Measurements from ENCODE around the gene PTPRT.

The PTPRT gene

GRCh38 chr20:43189554-43190331, at the start of gene PTPRT:
Gene PTPRT, minus strand, starts transcription at chr20:43189906. Its CDS starts 173 bp downstream, at chr20:43189733.
- DNase-seq, result no peak

GRCh38 chr20:43238833-43239232, 49.1 kb upstream of the PTPRT start:
- no peak for DNase-seq

- no peak for DNase-seq
These were observed 48.6 kb upstream of the PTPRT start for GRCh38 chr20:43238266-43238665.

- DNase-seq, result no peak
These were observed 48.0 kb upstream of the PTPRT start for GRCh38 chr20:43237651-43238168.

DNA sequence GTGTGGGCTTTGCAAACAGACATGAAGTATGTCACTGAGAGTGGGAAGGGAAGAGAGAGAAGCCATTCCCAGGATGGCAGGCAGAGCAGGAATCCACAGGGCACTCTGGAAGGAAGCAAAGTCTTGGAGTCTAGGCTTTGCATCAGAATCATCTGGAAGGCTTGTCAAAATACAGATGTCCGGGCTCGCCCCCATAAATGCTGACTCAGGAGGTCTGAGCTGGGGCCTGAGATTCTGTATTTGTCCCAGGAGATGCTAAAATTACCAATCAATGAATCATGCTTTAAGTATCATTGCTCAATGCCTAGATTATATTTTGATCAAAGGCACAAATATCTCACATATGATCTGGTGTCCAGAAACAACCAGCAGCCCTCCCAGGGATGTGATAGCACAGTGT, 46.3 kb upstream of the PTPRT start:
- DNase-seq, result no peak

DNA sequence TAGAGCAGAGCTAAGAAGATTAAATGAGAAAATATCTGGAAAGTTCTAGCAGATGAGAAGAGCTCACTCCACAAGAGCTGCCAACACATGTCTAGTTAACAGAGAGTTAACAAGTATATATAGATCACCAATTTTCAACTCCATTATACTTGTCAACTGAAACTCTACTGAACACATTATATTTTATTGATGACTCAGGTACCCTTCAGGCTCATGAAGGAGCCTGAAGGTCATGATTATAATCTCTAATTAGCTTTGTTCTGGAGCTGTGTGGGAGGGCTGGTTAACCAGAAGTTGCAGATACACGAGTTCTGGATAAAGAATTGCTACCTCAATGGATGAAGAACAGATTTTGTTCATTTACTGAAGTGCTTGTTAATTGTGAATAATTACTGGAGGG, 42.1 kb upstream of the PTPRT start:
- no peak for DNase-seq

DNA sequence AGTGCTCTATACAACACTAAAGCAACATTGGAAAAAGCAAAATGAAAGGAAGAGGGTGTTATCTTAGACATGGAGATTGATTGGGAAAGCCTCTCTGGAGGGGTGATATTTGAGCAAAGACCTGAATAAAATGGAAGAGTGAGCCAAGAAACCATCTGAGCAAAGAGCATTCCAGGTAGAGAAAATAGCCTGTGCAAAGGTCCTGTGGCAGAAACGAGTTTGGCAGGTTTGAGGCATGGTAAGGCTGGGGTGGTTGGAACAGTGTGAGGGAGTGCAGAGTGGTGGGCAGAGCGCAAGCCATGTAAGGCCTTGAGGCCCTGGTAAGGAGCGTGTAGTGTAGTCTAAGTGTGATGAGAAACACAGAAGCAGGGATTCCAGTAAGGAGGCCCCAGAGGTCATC, 40.0 kb upstream of the PTPRT start:
- no peak for DNase-seq

GRCh38 chr20:43220612-43221011, 30.9 kb upstream of the PTPRT start:
- no peak for DNase-seq

GRCh38 chr20:43210901-43211300, 21.2 kb upstream of the PTPRT start:
- DNase-seq, result no peak

DNA sequence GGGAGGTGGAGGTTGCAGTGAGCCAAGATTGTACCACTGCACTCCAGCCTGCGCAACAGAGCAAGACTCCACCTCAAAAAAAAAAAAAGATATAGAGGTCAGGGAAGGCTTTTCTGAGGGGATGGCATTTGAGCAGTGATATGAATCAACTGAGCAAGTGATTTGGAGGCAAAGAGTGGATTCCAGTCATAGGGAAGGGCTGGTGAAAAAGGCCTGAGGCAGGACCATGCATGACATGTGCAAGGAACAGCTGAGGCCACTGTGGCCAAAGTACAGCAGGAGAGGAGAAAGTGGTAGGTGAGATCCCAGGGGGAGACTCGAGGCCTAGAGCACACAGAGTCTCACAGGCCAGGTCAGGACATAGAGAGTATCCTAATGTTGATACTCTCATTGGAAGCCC, 20.1 kb upstream of the PTPRT start:
- DNase-seq, result no peak

DNA sequence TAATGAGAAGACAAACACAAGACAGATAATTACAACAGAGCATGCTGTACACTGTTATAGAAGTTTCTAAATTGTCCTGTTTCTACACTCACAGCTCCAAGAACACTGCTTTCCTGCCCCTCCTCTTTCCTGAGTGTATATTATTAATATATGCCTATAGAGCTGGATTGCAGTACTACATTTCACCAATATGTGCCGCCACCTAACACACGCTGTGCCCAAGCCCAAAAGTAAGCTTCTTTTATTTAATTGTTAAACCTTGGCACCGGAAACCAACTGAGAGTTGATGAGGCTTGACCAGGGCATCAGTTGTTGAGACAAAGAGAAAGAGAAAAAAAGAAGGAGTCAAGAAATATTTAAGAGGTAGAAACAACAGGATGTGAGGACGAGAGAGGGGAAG, 16.0 kb upstream of the PTPRT start:
- no peak for DNase-seq

- no peak for DNase-seq
These were observed 12.4 kb upstream of the PTPRT start for GRCh38 chr20:43202100-43202499.

- no peak for DNase-seq
These were observed 8.9 kb upstream of the PTPRT start for GRCh38 chr20:43198607-43199006.

DNA sequence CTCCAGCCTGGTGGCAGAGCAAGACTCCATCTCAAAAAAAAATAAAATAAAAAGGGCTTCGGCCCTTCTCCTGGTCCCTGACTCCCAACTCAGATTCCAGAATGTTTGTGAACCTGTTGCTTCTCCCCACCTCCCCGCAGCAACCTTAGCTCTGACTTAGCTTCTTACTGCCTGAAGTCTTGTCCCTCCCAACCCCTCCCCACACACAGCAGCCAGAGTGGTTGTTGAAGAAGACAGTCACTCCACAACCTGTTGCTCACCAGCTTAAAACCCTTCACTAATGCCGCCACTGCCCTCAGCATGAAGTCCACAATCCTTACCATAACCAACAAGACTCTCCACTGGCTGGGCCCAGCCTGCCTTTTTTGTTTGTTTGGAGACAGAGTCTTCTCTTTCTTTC, 6.5 kb upstream of the PTPRT start:
- DNase-seq, result no peak

GRCh38 chr20:43194137-43194536, 4.4 kb upstream of the PTPRT start:
- no peak for DNase-seq

DNA sequence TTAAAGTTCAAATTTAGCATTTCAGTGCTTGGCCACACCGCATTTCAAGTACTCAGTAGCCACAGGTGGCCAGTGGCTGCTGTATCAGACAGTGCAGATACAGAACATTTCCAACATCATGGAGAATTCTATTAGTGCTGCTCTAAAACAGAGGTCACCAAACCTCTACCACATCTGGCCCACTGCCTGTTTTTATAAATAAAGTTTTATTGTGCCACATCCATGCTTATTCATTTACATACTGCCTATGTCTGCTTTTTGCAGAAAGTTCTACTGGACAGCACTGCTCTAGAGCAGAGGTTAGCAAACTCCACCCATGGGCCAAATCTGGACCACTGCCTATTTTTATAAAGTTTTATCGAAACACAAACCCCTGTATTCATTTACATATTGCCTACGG, 3.7 kb upstream of the PTPRT start:
- DNase-seq, result no peak

DNA sequence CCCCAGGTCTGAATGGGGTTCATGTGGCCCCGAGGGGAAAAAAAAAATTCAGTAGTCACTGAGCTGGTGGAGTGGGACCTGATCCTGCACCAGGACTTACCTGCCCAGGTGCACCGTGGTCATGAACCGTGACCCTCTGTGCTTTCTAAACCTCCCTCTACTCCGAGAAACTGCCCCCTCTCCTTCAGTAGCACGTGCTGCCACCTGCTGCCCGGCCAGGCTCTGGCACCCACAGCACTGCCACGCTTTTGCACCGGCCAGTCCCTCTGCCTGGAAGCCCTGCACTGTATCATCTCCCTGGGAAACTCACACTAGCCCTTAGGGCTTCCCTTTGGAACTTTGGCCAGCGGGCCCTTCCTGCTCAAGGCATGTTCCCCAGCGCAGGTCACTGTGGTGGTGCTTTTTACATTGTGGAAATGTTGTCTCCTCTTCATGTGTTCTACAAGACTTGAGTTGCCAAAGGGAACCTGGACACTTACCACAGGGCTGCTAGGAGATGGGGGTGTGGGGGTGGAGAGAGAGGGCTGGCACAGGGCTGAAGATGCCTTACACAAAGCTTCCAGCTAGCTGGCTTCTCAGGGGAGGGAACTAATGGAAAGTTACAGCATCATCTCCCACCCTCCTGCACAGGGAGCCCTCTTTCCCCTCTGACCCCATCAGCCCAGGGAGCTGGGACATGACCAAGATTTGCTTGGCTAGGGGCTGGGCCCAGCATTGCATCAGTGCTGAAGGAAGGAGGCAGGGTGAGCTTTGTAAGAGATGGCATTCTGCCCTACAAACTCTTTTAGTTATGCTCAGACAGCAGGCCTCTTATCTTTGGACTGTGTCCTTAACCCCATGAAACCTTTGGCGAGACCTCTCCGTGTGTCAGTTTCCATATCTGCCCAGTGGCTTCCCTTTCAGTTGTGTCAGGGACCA, 2.5 kb upstream of the PTPRT start:
- no peak for DNase-seq

DNA sequence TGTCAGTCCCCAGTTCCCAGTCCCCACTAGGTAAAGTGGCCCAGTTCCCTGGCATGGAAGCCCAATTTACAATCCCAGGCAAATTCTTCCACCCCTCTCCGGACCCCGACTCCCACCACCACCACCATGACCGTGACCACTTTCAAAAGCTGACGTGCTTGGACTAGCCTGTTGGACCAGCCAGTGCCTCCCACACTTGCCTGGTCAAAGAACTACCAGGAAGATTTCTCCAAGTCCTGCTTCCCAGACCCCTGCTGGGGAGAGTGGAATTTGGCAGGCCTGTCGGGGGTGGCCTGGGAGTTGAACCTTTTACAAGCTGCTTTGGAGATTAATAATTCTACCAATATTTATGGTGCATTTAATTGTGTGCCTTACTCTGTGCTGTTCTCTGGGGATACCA, 1.4 kb upstream of the PTPRT start:
- no peak for DNase-seq

DNA sequence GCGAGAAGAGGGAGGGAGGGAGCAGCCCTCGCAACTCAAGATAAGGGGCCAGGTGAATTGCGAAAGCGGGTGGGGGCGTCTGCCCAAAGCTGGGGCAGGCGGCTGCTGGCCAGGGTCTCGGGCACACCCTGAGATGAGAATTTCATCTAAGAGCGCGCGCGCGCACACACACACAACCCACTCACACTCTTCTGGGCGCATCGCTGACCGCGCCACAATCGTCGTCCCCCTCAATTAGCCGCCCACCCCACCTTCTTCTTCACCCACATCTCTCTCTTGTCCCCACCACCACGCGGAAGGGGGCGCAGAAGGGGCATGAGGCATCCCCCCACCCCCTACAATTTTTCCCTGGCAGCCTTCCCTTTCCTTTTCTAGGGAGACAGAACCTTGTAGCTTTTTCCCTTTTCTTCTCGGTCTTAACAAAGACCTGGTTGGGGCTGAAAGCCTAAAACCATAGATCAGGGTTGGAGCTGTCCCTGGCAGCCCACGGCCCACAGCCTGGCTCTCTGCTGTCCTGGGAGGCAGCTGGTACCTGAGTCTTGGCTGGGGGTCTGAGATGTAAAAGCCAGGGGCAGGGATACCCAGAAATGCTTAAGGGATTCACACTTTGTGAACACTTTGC, 737 bp upstream of the PTPRT start:
- no peak for DNase-seq

DNA sequence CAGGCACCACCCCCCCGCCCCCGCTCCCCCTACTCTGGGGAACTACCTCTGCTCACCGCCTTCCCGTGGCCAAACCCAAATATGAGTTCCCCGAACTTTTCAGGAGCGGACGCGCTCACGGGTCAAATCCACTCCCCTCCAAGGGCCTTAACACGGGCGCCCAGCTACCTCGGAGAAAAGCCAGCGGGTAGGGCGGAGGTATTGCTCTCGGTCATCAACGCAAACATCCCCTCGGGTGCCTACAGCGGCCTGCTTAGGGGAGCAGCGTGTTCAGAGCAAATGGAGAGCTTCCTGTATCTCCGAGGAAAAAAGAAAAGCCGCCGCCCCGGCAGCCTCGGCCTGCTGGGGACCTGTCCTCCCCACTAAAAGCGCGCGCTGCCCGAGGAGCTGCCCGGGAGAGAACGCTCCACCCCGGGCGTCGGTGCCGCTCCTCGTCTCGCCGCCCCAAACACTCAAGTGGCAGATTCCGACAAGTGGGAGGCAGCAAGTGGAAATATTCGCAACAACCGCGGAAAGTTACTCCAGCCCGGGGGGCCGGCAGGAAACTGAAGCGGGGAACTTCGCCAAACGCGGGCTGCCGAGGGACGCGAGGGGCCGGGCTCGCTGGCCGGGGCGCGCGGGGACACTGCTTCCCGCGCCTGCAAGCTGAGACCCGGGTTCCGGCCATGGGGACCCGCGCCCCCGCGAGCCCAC, 699 bp downstream of the PTPRT start:
- no peak for DNase-seq

DNA sequence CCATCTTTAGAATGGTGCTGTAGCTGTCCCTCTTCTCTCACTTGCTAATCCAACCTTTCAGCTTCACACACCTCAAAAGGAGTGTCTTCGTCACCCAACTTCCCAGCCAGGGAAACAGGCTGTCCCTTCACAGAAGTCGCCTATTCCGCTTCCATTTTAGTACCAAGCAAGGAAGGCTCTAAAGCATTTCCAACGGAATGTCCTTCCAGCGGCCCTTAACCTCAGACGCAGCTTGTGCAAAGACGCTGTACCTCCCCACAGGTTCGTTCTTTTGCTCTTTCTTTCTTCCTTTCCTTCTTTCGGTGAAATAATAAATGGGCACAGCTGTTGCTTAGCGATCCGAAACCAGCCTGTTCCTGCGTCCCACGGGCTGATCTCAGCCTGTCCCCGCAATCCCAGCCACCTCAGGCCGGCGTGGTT, 1.5 kb downstream of the PTPRT start:
- DNase-seq, result no peak

DNA sequence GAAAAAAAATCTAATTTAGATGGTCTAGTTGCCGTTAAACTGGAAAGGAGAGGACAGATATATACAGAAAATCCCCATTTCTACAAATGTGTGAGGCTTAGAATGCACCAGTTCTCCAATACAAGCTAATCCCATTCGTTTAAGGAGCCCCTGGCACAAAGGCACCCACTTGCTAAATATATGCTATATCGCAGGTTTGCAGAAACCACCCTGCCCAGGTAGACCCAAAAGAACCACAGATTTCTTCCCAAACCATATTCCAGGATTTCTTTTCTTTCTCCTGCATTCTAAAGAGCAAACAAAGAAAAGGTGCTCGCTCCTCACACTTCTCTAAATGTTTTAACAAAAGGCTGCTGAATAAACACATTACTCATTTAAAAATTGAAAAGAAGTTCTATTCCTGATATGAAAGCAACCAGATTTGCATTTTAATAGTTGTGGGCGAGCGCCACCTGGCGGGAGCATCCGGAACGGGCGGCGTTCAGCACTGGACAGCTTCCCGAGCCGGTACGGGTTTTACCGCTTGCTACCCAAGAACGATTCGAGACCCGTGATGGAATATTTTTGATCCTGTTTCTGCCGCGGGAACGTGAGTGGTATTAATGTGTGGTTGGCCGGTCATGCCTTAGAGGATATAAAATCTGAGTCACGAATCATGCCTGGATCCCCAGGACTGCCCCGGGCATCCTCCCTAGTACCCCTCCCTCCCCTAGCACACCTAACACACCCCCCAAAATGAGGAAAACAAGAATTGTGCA, 2.1 kb downstream of the PTPRT start:
- DNase-seq, result peak; percentile 23 to 37

All from CD4-positive, alpha-beta T cell treated with Interleukin-1 beta for 1 hour (primary cell).